Skin epidermis (tissue), 12 donors: Measurements from ENCODE around the gene RAB7B.

ENCODE experiments used
- H3K27ac ChIP-seq, 21 experiments: fragments of 200-600 bp; sonication (generic) in 11 of 21; one replicate each; pipeline ENCODE4 v1.5.0; 2020; ENCODE audit warnings: mild to moderate bottlenecking in 3 of 21, inconsistent platforms in 2 of 21, moderate library complexity in 2 of 21
- H3K4me3 ChIP-seq, 7 experiments: fragments of 200-600 bp; sonication (generic) in 2 of 7; one replicate each; pipeline ENCODE4 v1.5.0; 2020; ENCODE audit warnings: inconsistent platforms in 2 of 7, mild to moderate bottlenecking in 2 of 7, moderate library complexity in 1 of 7

The RAB7B gene

DNA sequence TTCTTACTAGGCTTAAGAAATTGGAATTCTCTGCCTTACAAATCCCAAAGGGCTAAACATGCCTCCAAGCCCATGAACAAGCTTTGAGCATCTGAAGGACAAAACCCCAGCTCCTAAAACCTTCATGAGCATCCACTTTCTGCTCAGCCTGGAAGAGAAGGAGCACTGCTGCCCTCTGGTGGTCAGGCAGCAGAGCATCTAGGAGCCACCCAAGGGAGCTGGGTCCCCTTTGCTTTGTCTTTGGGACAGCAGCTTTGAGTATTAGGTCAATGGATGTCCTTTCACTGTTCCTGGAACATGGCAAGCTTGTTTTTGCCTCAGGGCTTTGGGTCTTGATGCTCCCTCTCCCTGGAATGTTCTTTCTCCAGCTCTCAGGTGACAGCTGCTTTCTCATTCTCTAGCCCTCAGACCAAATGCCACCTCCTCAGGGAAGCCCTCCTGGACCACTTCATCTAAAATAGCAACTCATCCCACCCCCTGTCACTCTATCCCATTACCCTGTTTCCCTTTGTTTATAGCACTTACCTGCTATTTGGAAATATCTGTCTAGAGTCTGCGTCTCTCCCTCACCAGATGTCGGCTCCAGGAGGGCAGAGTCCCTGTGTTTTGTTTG is 25.7 kb downstream of the RAB7B start:
- Histone ChIP-seq H3K4me3 (no peak overlapping the region), H3K27ac (no peak overlapping the region)

DNA sequence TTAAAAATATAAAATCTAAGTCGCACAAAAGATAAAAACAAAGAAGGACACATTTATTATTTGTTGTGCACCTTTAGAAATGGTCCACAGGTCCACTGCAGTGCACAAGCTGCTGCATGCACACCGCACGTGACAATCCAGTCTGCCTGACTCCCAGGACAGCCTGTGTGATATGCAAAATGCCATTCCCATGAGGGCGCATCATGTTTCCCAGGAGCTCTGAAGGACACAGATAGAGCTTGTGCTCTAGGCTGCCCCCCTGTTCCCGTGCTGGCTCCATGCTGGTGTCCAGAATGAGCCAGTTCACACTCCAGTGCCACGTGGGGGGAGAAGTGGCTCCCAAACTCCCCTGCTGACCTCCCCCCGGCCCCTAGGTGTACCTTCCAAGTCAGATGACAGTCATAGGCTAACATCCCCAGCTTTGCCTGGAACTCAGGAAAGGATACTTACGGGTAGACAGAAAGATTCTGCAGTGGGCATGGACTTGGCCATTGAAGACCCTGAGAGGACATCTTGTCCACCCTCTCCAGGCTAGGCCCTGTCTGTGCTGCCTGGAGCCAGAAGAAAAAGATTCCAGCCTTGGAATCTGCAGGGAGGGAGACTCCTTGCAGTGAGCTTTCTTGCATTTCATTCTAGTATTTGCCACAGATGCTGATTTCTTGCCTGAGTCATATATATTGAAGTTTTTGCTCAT is 26.3 kb downstream of the RAB7B start:
- no peak overlapping the region for H3K27ac ChIP-seq
- no peak overlapping the region for H3K4me3 ChIP-seq

DNA sequence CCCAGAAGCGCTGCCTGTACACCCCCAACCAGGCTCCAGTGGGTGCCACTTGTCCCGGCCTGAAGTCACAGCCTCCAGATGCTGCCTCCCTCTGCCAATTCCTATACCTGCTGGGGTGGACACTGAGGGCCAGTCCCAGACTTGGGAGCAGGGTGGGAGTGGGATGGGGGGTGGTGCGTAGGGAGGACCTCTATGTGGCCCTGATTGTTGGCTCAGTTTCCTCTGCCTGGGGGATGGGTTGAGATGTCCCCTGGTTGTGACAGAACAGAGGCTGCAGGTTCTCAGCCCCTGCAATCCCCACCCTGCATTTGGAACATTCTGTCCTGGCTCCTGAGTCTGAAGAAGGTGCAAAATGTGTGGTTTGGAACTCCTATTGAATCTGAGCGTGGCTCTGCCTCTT is 27.2 kb downstream of the RAB7B start:
- no peak overlapping the region for H3K27ac ChIP-seq

DNA sequence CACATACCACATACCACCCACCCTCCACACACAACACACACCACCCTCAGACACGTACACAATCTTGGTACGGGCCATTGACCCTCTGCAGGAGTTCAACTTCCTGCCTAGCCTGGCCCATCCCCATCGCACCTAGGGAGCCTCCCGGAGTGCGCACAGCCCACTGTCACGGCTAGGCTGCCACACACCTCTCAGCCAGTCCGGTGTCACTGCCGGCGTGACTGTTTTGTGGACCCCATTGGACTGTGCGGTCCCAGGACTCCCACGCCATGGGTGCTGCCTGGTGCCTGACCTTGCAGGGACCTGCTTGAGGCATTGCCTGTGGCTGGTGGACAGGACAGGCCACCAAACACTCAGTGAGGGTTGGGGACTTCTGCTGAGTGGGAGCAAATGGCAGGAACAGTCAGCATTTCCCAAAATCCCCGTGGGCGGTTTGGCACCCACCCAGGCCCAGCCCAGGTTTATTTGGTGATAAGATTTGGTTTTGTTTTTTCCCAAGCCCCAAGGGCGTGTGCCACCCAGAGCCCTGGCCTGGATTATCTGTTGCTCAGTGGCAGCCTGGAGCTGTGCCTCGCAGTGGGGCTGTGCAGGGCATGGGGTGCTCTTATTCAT is 27.7 kb downstream of the RAB7B start:
- Histone ChIP-seq H3K27ac (peak overlapping the region in 1 of 21 experiments; percentile 16), H3K4me3 (no peak overlapping the region)

More for the DNA sequence above, 27.2 kb downstream of the RAB7B start:
- no peak overlapping the region for H3K4me3 ChIP-seq

DNA sequence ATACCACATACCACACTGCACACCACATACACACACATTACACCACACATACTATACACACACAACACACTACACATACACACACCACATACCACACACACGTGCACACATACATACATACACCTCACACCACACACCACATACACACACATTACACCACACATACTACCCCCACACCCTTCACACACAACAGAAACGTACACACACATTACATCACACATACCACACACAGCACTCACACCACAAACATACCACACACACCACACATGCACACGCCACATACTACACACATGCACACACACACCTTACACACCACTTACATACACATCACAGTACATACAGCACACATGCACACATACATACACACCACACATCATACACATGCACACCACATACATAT is 28.5 kb downstream of the RAB7B start:
- Histone ChIP-seq H3K27ac (no peak overlapping the region), H3K4me3 (no peak overlapping the region)

DNA sequence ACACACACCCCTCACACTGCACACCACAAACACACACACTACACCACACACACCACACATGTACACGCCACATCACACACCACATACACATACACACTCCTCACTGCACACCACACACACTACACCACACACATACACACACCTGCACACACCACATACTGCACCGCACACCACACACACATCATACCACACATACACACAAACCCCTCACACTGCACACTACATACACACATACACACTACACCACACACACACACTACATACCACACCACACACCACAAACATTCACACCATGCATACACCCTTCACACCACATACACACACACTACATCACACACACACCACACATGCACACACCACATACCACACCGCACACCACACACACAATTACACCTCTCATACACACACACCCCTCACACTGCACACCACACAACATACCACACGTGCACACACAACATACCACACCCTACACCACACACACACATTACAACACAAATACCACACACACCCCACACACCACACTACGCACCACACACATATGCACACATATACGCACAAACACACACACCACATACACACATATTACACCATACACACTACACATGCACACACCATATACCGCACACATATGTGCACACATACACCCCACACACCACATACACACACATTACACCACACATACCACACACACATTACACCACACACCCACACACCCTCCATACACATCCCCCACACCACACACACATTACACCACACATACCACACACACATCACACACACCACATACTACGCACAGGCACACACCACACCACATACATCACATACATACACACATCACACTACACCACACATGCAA is 29.6 kb downstream of the RAB7B start:
- H3K27ac ChIP-seq: no peak overlapping the region
- no peak overlapping the region for H3K4me3 ChIP-seq

DNA sequence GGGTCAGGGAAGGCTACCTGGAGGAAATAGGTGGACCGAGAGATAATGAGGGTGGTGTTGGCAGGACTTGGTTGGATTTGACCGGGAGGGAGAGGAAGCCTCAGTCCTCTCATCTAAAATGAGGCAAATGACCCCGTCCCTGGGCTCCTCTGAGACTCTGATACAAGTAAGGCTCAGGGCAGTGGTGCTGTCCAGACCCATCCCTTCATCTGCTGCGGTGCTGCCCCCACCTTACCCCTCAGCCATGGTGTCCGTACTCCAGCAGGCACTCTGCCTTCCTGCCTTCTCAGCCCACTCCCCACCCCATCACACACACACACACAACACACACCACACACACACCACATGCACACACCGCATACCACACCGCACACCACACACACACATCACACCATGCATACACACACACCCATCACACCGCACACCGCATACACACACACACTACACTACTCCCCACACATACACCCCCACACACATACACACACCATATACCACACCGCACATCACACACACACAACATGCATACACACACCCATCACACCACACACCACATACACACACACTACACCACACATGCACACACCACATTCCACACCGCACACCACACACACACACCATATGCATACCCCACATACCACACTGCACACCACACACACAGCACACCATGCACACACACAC is 30.6 kb downstream of the RAB7B start:
- no peak overlapping the region for H3K4me3 ChIP-seq
- no peak overlapping the region for H3K27ac ChIP-seq

DNA sequence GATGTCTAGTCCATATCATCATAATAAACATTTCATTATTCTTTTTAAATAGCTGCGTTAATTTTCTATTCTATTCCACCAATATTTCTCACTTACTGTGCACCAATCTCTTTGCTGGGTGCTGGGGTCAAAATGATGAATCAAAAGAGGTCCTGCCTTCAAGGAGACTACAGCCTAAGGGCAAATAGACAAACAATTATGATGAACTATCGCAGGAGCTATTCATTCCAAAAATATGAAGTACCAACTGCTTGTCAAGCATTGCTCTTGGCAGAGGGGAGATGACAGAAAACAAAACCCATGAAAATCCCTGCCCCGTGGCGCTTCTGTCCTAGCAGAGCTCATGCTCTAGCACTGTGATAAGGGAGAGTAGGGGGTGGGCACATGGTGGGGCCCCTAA is 31.1 kb downstream of the RAB7B start:
- H3K4me3 ChIP-seq: no peak overlapping the region
- H3K27ac ChIP-seq: no peak overlapping the region

DNA sequence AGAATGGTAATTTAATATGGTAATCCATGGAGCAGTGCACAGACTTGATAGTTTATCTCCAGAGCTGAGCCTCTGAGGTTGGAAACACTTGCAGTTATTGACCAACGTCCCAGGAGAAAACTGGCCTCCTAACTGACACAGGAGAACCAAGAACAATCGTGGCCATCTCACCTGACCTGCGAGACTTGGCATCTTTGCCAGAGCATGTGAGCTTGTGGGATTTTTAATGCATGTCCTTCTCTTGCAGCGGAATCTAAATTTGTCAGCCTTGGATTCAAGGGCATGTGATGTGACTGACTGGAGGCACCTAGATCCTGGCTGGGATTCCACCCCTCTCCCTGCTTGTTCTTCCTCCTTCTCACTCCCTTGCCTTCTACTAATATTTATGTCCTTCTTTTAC is 32.1 kb downstream of the RAB7B start:
- H3K27ac ChIP-seq: no peak overlapping the region
- H3K4me3 ChIP-seq: no peak overlapping the region

DNA sequence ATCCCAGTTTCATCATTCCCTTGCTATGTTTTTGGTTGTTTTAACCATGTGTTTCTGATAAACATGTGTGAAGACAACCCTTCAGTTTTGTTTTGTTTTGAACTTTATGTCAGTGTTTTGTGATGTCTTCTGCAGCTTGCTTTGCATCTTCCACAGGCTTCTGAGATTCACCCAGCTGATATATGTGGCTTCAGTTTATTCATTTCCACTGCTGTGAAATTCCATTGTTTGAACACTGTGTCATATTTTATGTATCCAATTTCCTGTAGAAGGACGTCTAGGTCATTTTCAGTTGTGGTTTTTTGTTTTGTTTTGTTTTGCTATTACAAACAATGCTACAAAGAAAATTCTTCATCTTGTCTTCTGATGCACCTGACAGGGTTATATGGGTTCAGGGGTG is 32.7 kb downstream of the RAB7B start:
- H3K27ac ChIP-seq: no peak overlapping the region
- no peak overlapping the region for H3K4me3 ChIP-seq

DNA sequence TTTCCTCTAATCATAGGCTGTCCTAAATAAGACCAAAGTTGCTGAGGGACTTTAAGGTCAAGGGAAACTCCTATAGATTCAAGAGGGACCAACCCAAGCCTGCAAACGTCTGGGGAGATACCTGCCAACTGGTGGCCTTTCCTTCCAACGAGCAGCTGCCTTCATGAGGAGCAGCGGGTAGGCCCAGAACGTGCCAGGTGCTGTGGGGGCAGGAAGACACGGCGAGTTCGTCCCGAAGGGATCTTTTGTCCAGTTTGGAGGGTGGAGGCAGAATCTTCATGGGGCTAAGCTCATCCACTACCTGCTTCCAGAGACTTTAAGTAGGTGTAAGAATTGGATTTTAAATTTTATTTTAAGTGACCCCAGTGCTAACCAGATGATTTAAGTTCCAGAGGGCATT is 34.0 kb downstream of the RAB7B start:
- no peak overlapping the region for H3K27ac ChIP-seq
- no peak overlapping the region for H3K4me3 ChIP-seq

DNA sequence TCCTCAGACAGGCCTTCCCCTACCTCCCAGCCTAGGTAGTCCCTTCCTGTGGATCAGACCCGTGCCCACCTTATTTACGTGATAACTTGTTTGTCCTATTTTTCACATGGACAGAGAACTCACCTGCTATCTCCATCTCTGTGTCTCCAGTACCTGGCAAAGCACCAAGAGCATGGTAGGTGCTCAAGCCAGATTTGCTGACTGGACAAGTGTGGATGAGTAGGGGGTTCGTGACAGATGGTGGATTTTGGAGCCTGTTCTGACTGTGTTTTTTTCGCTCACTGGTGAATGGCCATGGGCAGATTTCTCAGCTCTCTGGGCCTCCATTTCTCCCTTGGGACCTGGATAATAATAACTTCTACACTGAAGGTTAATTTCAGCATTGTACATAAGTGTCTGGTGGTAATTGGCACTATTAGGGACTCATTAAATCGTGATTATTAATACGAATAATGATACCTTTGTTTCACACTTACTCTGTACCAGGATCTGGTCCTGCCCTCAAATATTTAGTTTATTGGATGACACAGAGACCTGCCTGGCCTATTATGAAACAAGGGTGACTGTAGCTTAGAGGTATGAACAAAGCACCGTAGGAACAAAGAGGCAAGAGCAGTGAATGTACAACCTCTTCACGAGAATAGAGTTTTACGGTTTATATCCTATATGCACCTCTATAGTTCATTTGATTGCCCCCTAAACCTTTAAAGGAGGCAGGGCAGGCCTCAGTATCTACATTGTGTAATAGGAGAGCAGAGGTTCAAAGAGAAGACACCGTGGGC is 35.5 kb downstream of the RAB7B start:
- Histone ChIP-seq H3K27ac (no peak overlapping the region), H3K4me3 (no peak overlapping the region)

DNA sequence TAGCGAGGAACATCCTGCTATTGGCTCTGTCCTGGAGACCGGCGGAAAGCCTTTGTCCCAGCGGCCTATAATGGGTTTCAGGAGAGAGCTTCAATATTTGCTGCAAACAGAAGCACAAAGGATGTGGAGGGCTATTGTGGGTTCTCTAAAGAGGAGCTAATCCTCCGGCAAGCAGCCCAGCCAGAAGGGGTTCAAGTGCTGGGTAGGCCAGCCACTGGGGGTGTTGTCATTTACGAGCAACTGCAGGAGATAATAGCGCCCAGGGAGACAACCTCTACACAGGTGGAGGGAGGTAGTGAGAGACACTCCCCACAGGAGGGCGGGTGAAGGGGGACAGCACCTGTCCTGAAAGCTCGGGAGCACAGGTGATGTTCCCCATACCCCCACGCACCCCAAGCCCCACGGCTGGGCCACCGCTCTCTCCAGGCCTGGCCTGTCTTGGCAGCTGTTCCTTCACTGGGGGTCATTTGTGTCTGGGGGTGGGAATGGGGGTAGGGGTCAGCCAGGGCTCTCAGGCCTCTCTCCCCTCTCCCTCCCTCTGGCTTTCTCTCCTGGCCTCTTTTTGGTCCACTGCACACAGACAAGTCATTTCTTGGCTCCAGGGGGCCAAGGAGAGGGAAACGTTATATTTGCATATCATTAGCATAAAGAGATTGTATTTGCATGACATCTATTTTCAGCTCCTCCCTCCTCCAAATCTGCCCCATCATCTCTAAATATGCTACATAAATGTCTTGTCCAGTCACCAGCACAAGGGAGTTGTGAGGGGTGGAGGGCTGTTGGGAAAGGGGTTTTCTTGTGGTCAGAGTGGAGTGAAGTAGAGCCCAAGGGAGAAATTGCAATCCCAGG is 37.9 kb downstream of the RAB7B start:
- Histone ChIP-seq H3K4me3 (no peak overlapping the region), H3K27ac (no peak overlapping the region)

DNA sequence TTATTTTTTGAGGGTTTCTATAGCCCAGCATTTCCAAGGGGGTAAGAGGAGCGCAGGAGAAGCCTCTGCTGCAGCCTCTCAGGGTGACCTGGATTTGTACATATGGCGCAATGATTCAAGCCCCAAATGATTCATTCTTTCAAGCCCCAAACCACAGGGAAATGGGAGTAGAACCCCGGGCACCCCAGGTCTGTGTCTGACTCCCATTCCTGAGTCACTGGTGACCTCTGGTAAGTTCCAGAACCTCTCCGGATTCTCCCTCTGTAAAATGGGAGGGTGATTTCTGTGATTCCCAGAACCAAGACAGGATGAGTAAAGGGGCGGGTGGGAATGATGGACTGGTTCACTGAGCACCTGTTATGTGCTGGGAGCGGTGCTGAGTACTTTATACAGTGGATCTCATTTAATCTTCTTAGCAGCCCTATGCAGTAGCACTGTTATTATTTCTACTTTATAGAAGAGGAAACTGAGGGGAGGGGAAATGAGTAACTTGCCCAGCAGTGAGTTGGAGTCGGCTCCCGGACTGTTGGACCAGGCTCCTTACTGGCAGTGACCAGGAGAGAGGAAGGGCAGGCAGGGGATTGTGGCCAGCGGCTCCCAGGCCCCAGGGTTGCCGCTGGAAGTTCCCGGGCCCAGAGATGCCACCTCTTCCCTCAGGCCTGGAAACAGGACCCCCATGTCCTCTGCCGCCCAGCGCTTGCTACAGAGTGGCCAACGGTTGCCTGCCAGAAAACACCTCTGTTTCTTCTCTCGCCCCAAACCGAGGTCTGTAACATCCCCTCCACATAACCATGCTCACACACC is 39.6 kb downstream of the RAB7B start:
- Histone ChIP-seq H3K27ac (no peak overlapping the region), H3K4me3 (no peak overlapping the region)

DNA sequence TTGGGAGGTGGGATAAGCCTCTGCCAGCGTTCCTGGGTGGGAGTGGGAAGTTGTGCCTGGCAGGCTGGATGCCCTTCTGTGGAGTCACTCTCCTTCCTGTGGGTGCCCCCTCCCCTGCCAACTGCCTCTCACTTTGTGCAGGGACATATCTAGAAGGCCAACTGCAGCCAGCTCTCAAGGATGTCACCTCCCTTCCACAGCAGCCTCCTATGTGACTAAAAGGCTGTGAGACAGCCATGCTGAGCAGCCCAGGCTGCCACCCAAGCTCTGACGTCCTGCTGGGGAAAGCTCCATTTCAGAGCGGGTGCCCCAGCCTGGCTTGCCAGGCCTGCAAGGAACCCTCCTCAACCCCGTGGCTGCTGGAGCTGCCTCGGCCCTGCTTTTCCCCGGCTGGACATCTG is 40.4 kb downstream of the RAB7B start:
- Histone ChIP-seq H3K27ac (no peak overlapping the region), H3K4me3 (no peak overlapping the region)

DNA sequence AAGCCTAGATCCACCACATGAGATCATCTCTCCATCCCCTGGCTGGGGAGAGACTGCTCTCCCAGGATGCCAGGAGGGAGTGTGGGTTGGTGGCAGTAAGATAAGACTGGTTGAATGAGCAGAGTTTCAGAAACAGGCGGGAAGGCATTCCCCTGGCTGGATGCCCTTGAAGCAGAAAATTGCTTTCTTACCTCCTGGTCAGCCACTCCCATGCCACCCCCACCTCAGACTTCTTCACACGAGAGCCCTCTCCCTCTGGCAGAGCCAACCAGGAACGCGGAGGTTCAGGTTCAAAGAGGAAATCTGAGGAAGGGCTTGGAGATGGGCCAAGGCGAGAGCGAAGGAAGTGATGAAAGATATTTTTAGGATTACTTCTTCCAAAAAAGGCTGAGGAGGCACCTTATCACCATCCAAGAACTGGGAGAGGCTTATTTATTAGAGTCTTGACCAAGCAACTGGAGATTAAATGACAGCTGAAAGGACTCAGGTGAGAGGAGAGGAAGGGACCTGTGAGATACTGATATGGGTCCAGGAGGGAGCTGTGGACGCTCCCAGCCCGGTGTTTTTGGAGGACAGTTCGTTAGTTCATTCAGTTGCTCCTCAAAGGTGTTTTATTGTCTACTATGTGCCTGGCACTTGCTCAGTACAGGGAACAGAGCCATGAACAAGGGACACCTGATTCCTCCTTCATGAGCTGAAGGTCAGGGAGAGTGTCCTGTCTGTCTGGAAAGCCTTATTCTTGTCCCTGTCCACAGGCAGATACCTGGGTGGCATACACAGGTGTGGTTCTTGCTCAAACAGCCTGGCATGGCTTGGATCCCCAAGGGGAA is 41.0 kb downstream of the RAB7B start:
- Histone ChIP-seq H3K4me3 (no peak overlapping the region), H3K27ac (peak overlapping the region in 1 of 21 experiments; percentile 26)

DNA sequence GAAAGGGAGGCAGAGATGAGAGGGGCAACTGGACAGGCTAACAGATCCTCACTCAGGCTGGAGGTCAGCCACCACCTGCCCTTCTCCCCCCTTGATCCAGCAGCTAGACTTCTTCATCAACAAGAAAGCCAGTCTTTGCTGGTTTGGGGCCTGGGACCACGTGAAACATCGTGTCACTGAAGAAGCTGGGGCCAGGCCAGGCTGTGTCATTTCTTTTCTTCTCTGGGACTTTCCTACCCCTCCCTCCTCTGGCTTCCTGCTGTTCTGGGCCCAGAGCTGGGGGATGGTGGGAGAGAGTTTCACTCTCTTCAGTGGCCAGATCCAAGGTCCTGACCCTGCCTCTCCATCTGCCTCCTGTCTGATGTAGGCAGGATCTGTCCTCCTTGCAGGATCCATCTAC is 41.8 kb downstream of the RAB7B start:
- peak overlapping the region in 1 of 21 experiments; percentile 15 for H3K27ac ChIP-seq
- no peak overlapping the region for H3K4me3 ChIP-seq
